PC-9 (cell line): ENCODE data around the gene WBP2. TPM values are rescaled to one million over a fixed set of nuclear protein-coding genes. Genes with fewer than 3 reads are reported as not detected.

ENCODE experiments used
- BruUV-seq: library from RNA; stranded (reverse); fragments of 400-500 nt; replicated peaks from 2 replicates; lab custom pipeline; 2021; lab: Mats Ljungman, UMichigan
- CTCF ChIA-PET: fragments of 300-600 bp; sonication (Branson Sonifier 250); formaldehyde crosslinking; loops from one replicate; lab custom pipeline; 2022; ENCODE audit warnings: antibody characterized with exemption; lab: Charles Lee
- POLR2A ChIA-PET: fragments of 300-600 bp; sonication (Branson Sonifier 250); formaldehyde crosslinking; loops from one replicate; lab custom pipeline; 2022; ENCODE audit warnings: antibody characterized with exemption; ENCODE audit not compliant: unreplicated experiment; lab: Charles Lee
- DNase-seq, 2 experiments: peaks; one replicate each; pipeline versions ENCODE4 v3.0.0 to v3.0.0-alpha.2; 2015 to 2022; ENCODE audit warnings: mixed read lengths in 1 of 2
- H2AFZ ChIP-seq: fragments of 200-600 bp; sonication (generic); 2 replicates; pipeline ENCODE4 v1.8.1; 2017; ENCODE audit warnings: antibody characterized with exemption
- H3F3A ChIP-seq: fragments of 200-600 bp; sonication (generic); 2 replicates; pipeline ENCODE4 v1.8.1; 2017; ENCODE audit warnings: antibody characterized with exemption, mild to moderate bottlenecking, low read depth; ENCODE audit not compliant: insufficient read depth
- H3K27ac ChIP-seq: fragments of 200-600 bp; sonication (generic); 2 replicates; pipeline ENCODE4 v1.6.1; 2016; ENCODE audit warnings: mixed run types
- H3K27me3 ChIP-seq: fragments of 200-600 bp; sonication (generic); 2 replicates; pipeline ENCODE4 v1.6.1; 2016; ENCODE audit warnings: low read depth, mixed run types; ENCODE audit not compliant: insufficient read depth
- H3K36me3 ChIP-seq: fragments of 200-600 bp; sonication (generic); 2 replicates; pipeline ENCODE4 v1.6.1; 2016; ENCODE audit warnings: low read depth, mixed run types
- H3K4me1 ChIP-seq: fragments of 200-600 bp; sonication (generic); replicated peaks from 2 replicates; pipeline ENCODE4 v1.6.1; 2016; ENCODE audit warnings: mixed run types; ENCODE audit not compliant: insufficient read depth
- H3K4me2 ChIP-seq: fragments of 200-600 bp; sonication (generic); 2 replicates; pipeline ENCODE4 v1.6.1; 2017; ENCODE audit warnings: mixed run types
- H3K4me3 ChIP-seq: fragments of 200-600 bp; sonication (generic); 2 replicates; pipeline ENCODE4 v1.6.1; 2016; ENCODE audit warnings: mixed run types
- H3K79me2 ChIP-seq: fragments of 200-600 bp; sonication (generic); 2 replicates; pipeline ENCODE4 v1.6.1; 2017; ENCODE audit warnings: low read depth, mixed run types
- H3K9me2 ChIP-seq: fragments of 200-600 bp; sonication (generic); 2 replicates; pipeline ENCODE4 v1.8.1; 2017; ENCODE audit warnings: mild to moderate bottlenecking; ENCODE audit not compliant: insufficient read depth
- H3K9me3 ChIP-seq: fragments of 200-600 bp; sonication (generic); 2 replicates; pipeline ENCODE4 v1.8.1; 2016; ENCODE audit warnings: low read depth; ENCODE audit not compliant: insufficient read depth
- H4K20me1 ChIP-seq: fragments of 200-600 bp; sonication (generic); 2 replicates; pipeline ENCODE4 v1.8.1; 2017; ENCODE audit not compliant: insufficient read depth
- CTCF ChIP-seq: fragments of 200-600 bp; sonication (generic); conservative IDR thresholded peaks from 2 replicates; pipeline ENCODE4 v1.6.1; 2017; ENCODE audit warnings: mixed run types, antibody characterized with exemption, mild to moderate bottlenecking, moderate library complexity
- EZH2 ChIP-seq: fragments of 200-600 bp; sonication (generic); IDR thresholded peaks from 2 replicates; pipeline ENCODE4 v1.8.0; 2017; ENCODE audit warnings: antibody characterized with exemption, low read depth
- intact Hi-C: fragments of 100-400 bp; cut with micrococcal nuclease; formaldehyde crosslinking; loops from one replicate; pipeline ENCODE4 v1.10.0; 2022; ENCODE audit not compliant: unreplicated experiment
- total RNA-seq: library from RNA; stranded (reverse); gene quantifications from 2 replicates; pipeline ENCODE4 v1.2.3, GENCODE V29; 2021

The WBP2 gene
- total RNA-seq, 1 experiment from 2014 or later: 159 TPM

DNA sequence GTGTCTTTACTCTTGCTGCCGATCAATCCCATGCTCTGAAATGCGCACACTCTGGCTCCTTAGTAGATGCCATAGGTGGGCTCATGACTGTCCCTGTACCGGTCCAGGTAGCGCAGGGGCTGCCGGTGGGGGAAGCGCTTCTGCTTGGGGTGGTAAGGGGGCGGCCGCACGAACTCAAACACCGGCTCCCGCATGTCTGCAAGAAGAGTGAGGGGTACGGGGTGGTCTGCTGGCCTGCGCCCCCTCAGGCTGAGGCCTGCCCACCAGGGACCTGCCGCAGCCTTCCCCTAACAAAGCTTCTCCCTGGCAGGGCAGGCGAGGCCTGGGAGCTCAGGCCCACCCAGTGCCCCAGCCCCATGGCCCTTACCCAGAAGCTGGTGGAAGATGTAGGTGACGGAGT, 43.7 kb upstream of the WBP2 start:
- Histone ChIP-seq H3F3A (peaks cover 21% of the 10 kb centered on the region; the same call in 1 of the 2 replicates), H3K4me3 (no peak overlapping the region), H3K9me2 (no peaks in the 10 kb centered on the region), H2AFZ (no peak overlapping the region), H3K9me3 (no peaks in the 10 kb centered on the region), H3K27ac (no peak overlapping the region), H4K20me1 (no peaks in the 10 kb centered on the region), H3K79me2 (peaks cover 40% of the 10 kb centered on the region), H3K27me3 (no peaks in the 10 kb centered on the region), H3K4me1 (peaks cover 14% of the 10 kb centered on the region), H3K36me3 (peaks cover 14% of the 10 kb centered on the region; the same call in 1 of the 2 replicates), H3K4me2 (no peak overlapping the region)
- intact Hi-C loops: no loop called here
- BruUV-seq: TSS peak; percentile 3
- TF ChIP-seq CTCF (no peak), EZH2 (no peak)
- ChIA-PET POLR2A (no interaction called here), CTCF (no interaction called here)
- no peak for DNase-seq

DNA sequence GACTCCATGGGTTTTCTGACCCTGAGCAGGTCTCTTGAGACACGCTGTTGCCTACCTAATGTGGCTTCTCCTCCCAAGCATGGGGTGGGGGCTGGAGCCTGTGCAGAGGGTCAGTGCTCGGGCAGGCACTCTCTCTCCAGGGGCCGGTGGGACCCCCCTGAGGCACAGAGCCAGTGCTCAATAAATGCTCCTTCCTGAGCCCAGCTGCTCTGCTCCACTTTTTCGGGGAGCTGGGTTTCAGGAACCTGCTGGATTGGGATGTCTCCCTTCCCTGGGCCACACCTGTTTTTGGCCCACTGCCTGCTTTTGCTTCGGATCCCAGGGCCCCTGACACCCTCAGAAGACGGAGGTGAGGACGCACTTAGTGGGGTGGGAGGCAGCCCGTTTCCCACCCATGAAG, 42.9 kb upstream of the WBP2 start:
- H3K27ac ChIP-seq: no peak overlapping the region
- H2AFZ ChIP-seq: no peak overlapping the region
- intact Hi-C loops: no loop called here
- H4K20me1 ChIP-seq: no peaks in the 10 kb centered on the region
- H3K4me1 ChIP-seq: peaks cover 7% of the 10 kb centered on the region
- H3K36me3 ChIP-seq: peaks cover 14% of the 10 kb centered on the region; the same call in 1 of the 2 replicates
- peaks cover 18% of the 10 kb centered on the region; the same call in 1 of the 2 replicates for H3F3A ChIP-seq
- H3K79me2 ChIP-seq: peaks cover 33% of the 10 kb centered on the region
- no peaks in the 10 kb centered on the region for H3K9me3 ChIP-seq
- BruUV-seq: no TSS peak
- ChIA-PET POLR2A (no interaction called here), CTCF (no interaction called here)
- no peaks in the 10 kb centered on the region for H3K9me2 ChIP-seq
- H3K4me2 ChIP-seq: no peak overlapping the region
- no peak overlapping the region for H3K4me3 ChIP-seq
- no peak for DNase-seq
- H3K27me3 ChIP-seq: no peaks in the 10 kb centered on the region
- no peak for TF ChIP-seq CTCF
- no peak for TF ChIP-seq EZH2

DNA sequence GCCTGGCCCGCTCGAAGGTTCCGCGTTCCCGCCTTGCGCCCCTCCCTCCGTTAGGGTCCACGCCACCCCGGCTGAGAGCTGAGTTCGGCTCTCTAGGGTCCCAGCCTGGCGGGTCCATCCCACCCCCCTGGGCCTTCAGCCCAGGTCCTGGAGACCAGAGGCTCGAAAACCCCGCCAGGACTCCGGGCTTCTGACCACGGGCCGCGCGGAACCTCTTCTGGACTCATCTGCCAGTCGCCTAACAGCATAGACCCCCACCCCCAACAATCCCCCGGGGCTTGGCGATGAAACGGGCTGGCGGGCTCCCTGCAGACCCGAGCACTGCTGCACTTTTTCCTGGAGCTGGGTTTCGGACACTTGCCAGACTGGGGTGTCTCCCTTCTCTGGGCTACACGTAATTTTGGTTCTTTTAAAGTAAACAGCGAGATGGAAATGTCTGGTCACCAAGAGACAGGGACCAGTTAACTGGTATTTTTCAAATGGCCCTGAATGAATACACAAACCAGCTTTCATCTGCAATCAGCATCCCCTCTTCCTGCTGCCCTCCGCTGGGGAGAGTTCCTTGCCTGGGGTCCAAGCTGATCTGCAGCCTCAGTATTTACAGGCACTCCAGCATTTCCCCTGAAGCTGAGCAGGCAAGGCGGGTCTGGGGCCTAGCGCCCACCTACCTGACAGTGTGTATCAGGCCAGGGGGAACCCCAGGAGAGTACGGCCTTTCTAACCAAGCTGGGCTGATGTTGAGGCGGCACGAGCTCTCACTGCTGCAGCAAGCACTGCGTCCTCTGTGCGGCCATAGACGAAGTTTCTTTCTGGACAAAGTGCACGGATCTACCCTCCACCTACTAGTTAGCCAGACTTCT, 42.3 kb upstream of the WBP2 start:
- H2AFZ ChIP-seq: no peak overlapping the region
- H4K20me1 ChIP-seq: no peaks in the 10 kb centered on the region
- peak overlapping the region; percentile 83 for H3K4me2 ChIP-seq
- peaks cover 18% of the 10 kb centered on the region; the same call in 1 of the 2 replicates for H3F3A ChIP-seq
- H3K9me3 ChIP-seq: no peaks in the 10 kb centered on the region
- POLR2A ChIA-PET: interaction anchor here (0.7 to 1.6 kb wide), 2 partner anchors 113 to 117 kb away, joined by 10 to 12 read pairs; no protein-coding TSS in a partner anchor
- H3K4me3 ChIP-seq: peak overlapping the region; percentile 77; the same call in 1 of the 2 replicates
- no peaks in the 10 kb centered on the region for H3K27me3 ChIP-seq
- H3K27ac ChIP-seq: no peak overlapping the region
- TF ChIP-seq CTCF (no peak), EZH2 (no peak)
- peaks cover 26% of the 10 kb centered on the region for H3K79me2 ChIP-seq
- TSS peak; percentile 62 for BruUV-seq
- H3K9me2 ChIP-seq: no peaks in the 10 kb centered on the region
- H3K4me1 ChIP-seq: 0 out of 2 replicates have a peak, but pooled peaks cover 4% of the 10 kb centered on the region
- intact Hi-C loops: no loop called here
- no peak for DNase-seq
- CTCF ChIA-PET: interaction anchor here (0.9 kb wide), 1 partner anchor 51 kb away, joined by 4 read pairs; no protein-coding TSS in a partner anchor
- H3K36me3 ChIP-seq: peaks cover 9% of the 10 kb centered on the region; the same call in 1 of the 2 replicates
